Measurements from ENCODE around the gene TRERF1.
"Not testable (repeated sequence)": the region's sequence is repeated elsewhere in the genome, so short reads cannot be mapped to it uniquely, and the experiment has no call there.

Gene TRERF1

GRCh38 chr6:42222448-42222847, 229.3 kb downstream of the TRERF1 start:
- H3K4me3 Mint-ChIP-seq: no peak overlapping the region
- peaks cover 8% of the 10 kb centered on the region for H3K27me3 Mint-ChIP-seq (ENCODE audit: low read depth)
- H3K36me3 Mint-ChIP-seq (ENCODE audit: low read depth): peaks cover under 1% of the 10 kb centered on the region
- no peaks in the 10 kb centered on the region for H3K9me3 Mint-ChIP-seq
- H3K27ac Mint-ChIP-seq: no peak overlapping the region
- no peak for TF ChIP-seq CTCF (IDR thresholded peaks at IDR 0.05; ENCODE audit: unreplicated experiment in 3 of 3)
- H3K4me1 Mint-ChIP-seq: peaks cover 9% of the 10 kb centered on the region

GRCh38 chr6:42221546-42221945, 230.2 kb downstream of the TRERF1 start:
- peaks cover 7% of the 10 kb centered on the region for H3K4me1 Mint-ChIP-seq
- H3K36me3 Mint-ChIP-seq (ENCODE audit: low read depth): no peaks in the 10 kb centered on the region
- H3K27me3 Mint-ChIP-seq (ENCODE audit: low read depth): peaks cover 4% of the 10 kb centered on the region
- TF ChIP-seq CTCF (IDR thresholded peaks at IDR 0.05; ENCODE audit: unreplicated experiment in 3 of 3): no peak
- H3K27ac Mint-ChIP-seq: no peak overlapping the region
- peak overlapping the region in 1 of 3 experiments; percentile 13 for H3K4me3 Mint-ChIP-seq
- H3K9me3 Mint-ChIP-seq: no peaks in the 10 kb centered on the region

GRCh38 chr6:42220807-42221206, 230.9 kb downstream of the TRERF1 start:
- Mint-ChIP-seq H3K4me3 (no peak overlapping the region), H3K27me3 (ENCODE audit: low read depth) (peaks cover 4% of the 10 kb centered on the region), H3K36me3 (ENCODE audit: low read depth) (no peaks in the 10 kb centered on the region), H3K4me1 (peaks cover 6% of the 10 kb centered on the region), H3K27ac (no peak overlapping the region), H3K9me3 (no peaks in the 10 kb centered on the region)
- TF ChIP-seq CTCF (IDR thresholded peaks at IDR 0.05; ENCODE audit: unreplicated experiment in 3 of 3): no peak

- no peak for TF ChIP-seq CTCF (IDR thresholded peaks at IDR 0.05; ENCODE audit: unreplicated experiment in 3 of 3)
- peaks cover 11% of the 10 kb centered on the region for H3K4me1 Mint-ChIP-seq
- H3K36me3 Mint-ChIP-seq (ENCODE audit: low read depth): peaks cover 9% of the 10 kb centered on the region
- H3K27me3 Mint-ChIP-seq (ENCODE audit: low read depth): peaks cover 4% of the 10 kb centered on the region
- H3K9me3 Mint-ChIP-seq: no peaks in the 10 kb centered on the region
- peak within 1 kb of the TSS; percentile 96 to 98 (median 96) for H3K4me3 Mint-ChIP-seq
- H3K27ac Mint-ChIP-seq: peak within 1 kb of the TSS; percentile 97 to 99 (median 97)
These were observed 234.0 kb downstream of the TRERF1 start, which contains the start of gene MRPS10 for GRCh38 chr6:42217519-42218367. MRPS10 (minus strand) TSS chr6:42217861; CDS start chr6:42217849, 12 bp downstream.

GRCh38 chr6:42217157-42217518, 234.6 kb downstream of the TRERF1 start:
- H3K27ac Mint-ChIP-seq: peak overlapping the region; percentile 97 to 99 (median 97)
- peaks cover 14% of the 10 kb centered on the region for H3K36me3 Mint-ChIP-seq (ENCODE audit: low read depth)
- peaks cover 11% of the 10 kb centered on the region for H3K4me1 Mint-ChIP-seq
- H3K4me3 Mint-ChIP-seq: peak overlapping the region; percentile 96 to 98 (median 96)
- TF ChIP-seq CTCF (IDR thresholded peaks at IDR 0.05; ENCODE audit: unreplicated experiment in 3 of 3): no peak
- no peaks in the 10 kb centered on the region for H3K9me3 Mint-ChIP-seq
- peaks cover 4% of the 10 kb centered on the region for H3K27me3 Mint-ChIP-seq (ENCODE audit: low read depth)

- peaks cover 16% of the 10 kb centered on the region for H3K36me3 Mint-ChIP-seq (ENCODE audit: low read depth)
- peaks cover 11% of the 10 kb centered on the region for H3K4me1 Mint-ChIP-seq
- H3K27me3 Mint-ChIP-seq (ENCODE audit: low read depth); H3K9me3 Mint-ChIP-seq: not testable (repeated sequence)
- peak overlapping the region; percentile 79 to 83 (median 83) for H3K4me3 Mint-ChIP-seq
- H3K27ac Mint-ChIP-seq: peak overlapping the region in 2 of 3 experiments; percentile 54 to 65
These were observed 235.2 kb downstream of the TRERF1 start for GRCh38 chr6:42216495-42216894.

Measured in nephron (organoid).